Activated CD8-positive, alpha-beta memory T cell treated with anti-CD3 and anti-CD28 coated beads for 4 hours (primary cell): Measurements from ENCODE around the gene RGL1.

Experiments
- DNase-seq, 2 donors: peaks; one replicate each; pipeline ENCODE4 v3.0.0-alpha.2; 2020; ENCODE audit warnings: low read depth in 2 of 2

RGL1 gene

DNA sequence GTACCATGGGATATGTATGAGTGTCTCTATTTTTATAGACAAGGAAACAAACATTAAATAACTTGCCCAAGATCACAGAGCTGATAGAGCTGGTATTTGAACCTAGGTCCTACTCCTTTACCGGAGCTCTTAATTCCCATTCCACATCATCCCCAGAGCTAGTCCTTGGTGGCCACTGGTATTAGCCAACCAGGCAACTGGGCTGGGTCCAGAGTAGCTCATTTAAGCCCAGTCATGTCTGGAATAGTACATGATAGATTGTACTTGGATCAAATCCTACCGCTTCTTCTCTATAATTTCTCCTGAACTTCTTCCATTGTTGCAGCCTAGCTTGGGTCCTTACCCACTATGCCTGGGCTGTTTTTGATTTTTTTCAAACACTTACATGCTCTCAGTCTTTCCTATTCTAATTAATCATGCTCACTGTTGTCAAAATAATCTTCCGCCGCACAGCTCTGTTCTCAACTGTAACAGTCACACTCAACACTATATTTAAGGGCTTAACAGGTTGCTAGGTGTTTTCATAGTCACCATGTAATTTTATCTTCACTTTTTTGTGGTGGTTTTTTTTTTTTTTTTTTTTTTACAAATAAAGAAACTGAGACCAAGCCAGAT is 152.4 kb downstream of the RGL1 start:
- DNase-seq = no peak

GRCh38 chr1:183958958-183959357 is 154.0 kb downstream of the RGL1 start:
- DNase-seq = no peak

- DNase-seq = no peak
Observed at GRCh38 chr1:183961132-183961531, 156.2 kb downstream of the RGL1 start.

DNA sequence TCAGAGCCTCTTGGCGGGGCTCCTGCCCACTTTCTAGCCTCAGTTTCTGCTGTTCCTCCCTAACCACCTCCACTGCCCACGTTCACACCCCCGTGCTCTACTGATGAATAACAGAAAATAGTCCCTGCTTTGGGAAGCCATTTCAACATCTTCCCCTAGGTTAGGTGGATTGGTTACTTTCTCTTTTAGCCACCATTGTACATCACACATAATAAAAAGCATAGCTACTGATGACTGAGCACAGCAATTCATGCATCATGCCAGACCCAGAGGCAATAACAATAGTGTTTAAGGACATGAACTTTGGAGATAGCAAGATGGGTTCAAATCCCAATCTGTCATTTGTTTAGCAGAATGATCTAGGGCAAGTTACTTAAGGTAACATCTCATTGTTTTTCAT is 158.0 kb downstream of the RGL1 start:
- no peak for DNase-seq

GRCh38 chr1:183965726-183966125 is 160.8 kb downstream of the RGL1 start:
- DNase-seq = no peak

GRCh38 chr1:183966487-183966886 is 161.6 kb downstream of the RGL1 start:
- no peak for DNase-seq

- no peak for DNase-seq
Observed at GRCh38 chr1:183967914-183968313, 163.0 kb downstream of the RGL1 start.

GRCh38 chr1:183968386-183968785 is 163.5 kb downstream of the RGL1 start:
- DNase-seq = no peak

DNA sequence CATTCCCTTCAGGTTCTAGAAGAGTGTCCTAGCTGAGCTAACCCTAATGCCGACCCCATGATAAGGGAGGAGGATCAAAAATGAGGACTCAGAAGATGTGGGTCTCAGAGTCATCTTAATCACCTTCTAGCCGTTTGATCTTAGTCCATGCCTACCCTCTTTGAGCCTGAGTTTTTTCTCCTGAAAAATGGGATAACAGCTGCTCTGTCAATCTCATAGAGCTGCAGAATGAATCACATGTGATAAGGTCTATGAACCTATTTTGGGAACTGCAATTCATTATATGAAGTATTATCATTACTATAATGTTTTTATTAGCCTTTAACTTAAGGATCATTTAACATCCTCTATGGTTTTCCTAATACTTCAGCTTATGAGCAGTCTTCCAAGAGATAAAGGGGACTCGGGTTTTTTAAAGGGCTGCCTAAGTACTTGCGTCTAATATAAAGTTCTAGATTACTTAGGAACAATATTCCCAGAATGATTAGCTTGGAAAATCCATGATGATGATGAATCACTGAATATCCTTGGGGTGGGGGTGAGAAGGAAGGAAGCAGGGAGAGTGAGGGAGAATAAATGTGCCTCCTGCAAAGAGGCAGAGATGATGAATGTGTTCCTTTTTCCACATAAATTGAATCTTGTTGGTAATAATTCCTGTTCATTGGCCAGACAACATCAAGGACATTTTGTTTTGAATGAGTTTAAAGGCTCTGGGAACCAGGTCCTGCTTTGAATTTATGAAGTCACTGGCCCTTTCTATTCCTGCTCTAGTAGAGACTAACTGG is 165.8 kb downstream of the RGL1 start:
- DNase-seq = no peak

- DNase-seq = no peak
Observed at GRCh38 chr1:183975651-183976050, 170.7 kb downstream of the RGL1 start.

DNA sequence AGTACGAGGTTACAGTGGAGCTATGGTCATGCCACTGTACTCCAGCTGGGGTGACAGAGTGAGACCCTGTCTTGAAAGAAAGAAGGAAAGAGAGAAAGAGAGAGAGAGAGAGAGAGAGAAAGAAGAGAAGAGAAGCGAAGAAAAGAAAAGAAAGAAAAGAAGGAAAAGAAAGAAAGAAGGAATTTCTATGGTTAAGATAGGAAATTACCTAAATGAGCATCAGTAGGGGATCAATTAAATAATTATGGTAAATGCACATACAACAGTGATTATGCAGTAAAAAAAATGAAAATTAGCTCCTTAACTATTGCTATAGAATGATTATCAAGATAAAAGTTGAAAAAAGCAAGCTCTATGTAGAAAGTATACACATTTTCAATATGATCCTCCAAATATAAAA is 172.8 kb downstream of the RGL1 start:
- DNase-seq = no peak
